Activated gamma-delta T cell treated with Interleukin-2 at 50 U/mL for 16 hours (primary cell): ENCODE results near the gene TMEM170A.
"Not testable (repeated sequence)": the region's sequence is repeated elsewhere in the genome, so short reads cannot be mapped to it uniquely, and the experiment has no call there.

ENCODE experiments used
- DNase-seq: peaks from one replicate; pipeline ENCODE4 v3.0.0-alpha.2; 2020

TMEM170A gene, protein sequence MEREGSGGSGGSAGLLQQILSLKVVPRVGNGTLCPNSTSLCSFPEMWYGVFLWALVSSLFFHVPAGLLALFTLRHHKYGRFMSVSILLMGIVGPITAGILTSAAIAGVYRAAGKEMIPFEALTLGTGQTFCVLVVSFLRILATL

DNA sequence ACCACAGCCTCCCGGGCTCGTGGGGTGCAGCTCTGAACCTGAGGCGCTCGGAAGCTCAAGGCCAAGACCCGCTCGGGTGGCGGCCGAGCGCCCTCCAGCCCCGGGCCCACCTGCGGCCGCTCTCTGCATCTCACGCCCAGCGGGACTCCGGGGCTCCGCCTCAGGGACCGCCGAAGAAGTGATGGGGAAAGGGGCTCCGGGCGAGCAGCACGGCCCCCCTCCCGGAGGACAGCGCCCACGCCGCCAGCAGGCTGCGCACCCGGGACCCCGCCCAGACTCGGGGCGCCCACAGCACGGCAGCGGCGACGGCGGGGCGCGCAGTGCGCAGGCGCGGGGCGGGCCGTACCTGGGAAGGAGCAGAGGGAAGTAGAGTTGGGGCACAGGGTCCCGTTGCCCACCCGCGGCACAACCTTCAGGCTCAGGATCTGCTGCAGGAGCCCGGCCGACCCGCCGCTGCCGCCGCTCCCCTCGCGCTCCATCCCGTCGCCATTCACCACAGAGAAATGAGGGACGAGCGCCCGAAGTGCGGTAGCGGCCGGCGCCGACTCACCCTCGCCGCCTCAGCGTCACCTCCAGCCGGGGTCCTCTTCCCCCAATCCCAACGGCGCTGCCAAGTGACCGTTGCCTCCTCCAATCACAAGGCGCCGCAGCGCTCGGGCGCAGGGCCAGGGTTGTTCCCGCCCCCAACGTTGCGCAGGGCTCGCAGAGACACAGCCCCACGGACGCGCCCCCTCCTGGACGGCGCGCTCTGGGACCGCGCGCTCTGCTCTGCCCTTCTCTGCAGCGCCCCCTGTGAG is at the start of gene TMEM170A:
Gene TMEM170A (minus strand): TSS at position 568 of the 797 bp plus-strand sequence. CDS start 89 bp downstream, at position 479.
- DNase-seq = peak; percentile 99

- no peak for DNase-seq
Observed at GRCh38 chr16:75506574-75506973, 42.1 kb upstream of the TMEM170A start.

GRCh38 chr16:75506107-75506506 is 41.6 kb upstream of the TMEM170A start:
- no peak for DNase-seq

DNA sequence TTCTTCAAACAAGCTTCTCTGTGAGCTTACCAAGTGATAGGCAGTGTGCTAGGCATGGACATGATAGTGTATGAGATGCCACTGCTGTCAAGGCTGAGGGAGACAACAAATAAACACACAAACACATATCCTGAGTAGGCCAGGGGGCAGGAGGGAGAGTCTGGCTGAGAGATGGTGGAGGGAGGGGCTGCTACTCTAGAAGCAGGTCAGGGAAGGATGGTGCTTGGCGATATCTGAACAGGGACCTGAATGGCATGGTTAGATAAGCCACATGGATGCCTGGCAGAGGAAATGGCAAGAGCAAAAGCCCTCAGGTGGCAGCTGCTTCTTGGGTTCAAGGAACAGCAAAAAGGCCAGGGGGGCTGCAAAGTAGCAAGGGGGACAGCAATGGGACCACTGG is 39.3 kb upstream of the TMEM170A start:
- no peak for DNase-seq

DNA sequence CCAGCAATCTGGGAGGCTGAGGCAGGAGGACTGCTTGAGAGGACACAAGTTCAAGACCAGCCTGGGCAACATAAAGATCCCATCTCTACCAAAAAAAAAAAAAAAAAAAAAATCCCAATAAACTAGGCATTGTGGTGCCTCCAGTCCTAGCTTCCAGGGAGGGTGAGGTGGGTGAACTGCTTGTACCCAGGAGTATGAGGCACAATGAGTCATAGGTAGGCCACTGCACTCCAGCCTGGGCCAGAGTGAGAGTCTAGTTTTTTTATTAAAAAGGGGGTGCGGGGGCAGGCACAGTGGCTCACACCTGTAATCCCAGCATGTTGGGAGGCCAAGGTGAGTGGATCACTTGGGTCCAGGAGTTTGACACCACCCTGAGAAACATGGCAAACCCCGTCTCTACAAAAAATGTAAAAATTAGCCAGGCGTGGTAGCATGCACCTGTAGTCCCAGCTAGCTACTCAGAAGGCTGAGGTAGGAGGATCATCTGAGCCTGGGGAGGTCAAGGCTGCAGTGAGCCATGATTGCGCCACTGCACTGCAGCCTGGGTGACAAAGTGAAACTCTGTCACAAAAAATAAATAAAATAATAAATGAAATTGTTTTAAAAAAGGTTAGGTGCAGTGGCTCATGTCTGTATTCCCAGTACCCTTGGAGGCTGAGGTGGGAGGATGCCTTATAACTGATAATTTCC is 38.6 kb upstream of the TMEM170A start:
- no peak for DNase-seq

- not testable (repeated sequence) for DNase-seq
Observed at GRCh38 chr16:75501820-75502219, 37.3 kb upstream of the TMEM170A start.

GRCh38 chr16:75501359-75501758 is 36.9 kb upstream of the TMEM170A start:
- DNase-seq = no peak

- DNase-seq = not testable (repeated sequence)
Observed at GRCh38 chr16:75498605-75499322, 34.3 kb upstream of the TMEM170A start.

DNA sequence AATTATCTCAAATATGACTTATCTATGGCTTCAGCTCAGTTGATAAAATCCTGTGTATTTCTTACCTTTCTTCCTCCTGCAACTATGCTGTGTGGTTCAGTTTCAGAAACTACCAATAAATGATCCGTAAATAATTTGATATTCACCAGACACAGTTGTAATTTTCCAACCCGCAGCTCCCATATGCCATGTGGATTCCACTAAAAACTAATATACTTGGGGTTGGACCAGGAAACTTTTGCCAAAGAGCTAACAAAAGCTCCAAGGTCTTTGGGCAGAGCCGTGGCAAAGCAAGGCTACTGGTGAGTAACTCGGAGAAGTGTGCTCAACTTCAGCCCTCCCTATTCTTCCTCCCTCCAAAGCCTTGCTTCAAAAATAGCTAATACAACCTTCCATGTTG is 33.1 kb upstream of the TMEM170A start:
- DNase-seq = no peak

DNA sequence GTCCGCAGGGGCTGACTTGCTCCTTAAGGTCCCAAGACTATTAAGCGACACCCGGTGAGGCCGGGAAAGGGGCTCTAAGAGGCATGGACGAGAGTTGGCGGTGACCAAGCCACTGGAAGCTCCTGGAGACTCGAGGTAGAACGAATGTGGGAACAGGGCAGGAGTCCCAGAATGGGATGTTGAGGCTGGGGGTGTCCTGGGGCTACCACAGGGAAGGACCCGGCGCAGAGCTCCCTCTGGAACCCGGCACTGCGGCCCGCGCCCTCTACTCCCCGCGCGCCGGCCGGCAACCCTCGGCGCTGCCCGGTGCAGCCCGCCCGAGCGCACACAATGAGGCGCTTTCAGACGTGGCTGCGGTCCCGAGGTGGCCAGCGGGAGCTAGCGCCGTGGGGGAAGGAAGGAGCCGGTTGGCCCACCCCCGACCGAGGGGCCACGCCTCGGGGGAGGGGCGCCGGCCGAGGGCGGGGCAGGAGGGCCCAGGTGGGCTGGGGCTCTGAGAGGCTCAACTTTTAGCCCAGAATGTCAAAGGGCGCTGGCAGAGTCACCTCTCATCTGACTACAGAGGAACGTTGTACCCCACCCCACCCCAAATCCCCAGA is 30.7 kb upstream of the TMEM170A start, which contains the start of gene CHST6:
Gene CHST6 (minus strand): TSS at position 366 of the 599 bp plus-strand sequence. CDS start 15,613 bp downstream, outside the sequence.
- DNase-seq = no peak

DNA sequence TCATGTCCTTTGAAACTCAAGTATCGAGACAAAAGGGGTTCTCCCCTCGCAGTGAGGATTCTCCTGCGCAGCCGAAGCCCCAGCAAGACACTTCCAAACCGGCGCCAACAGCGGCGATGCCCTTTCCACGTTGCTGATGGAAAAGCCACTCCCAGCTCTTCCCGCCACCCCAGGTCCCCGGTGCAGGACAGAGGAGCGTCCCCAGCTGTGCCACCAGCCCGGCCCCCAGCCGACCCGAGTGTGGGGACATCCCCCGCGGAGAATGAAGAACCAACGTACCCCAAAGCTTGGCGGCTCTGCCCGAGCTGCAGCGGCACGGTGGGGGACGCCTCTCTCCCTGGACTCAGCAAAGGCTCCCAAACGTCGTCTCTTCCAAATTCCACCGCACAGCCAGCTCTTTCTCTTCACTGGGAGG is 30.2 kb upstream of the TMEM170A start:
- no peak for DNase-seq

- no peak for DNase-seq
Observed at GRCh38 chr16:75494184-75494583, 29.7 kb upstream of the TMEM170A start.

DNA sequence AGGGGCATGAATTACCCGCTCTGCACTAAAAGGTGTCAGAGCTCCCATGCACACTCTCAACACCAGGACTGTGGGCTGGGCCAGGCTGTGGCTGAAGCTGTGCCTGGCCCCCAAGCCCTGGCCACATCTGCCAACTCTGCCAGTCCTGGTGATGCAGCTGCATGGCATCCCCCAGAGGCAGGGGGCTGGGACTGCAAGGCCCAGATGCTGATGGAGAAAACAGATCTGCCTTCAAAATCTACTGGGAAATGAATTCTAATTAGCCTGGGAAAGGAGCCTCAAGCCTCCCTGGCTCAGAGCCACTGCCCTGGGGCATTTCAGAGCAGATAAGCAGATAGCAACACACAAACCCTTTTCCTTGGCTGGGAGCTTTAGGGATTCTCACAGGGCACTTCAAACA is 27.4 kb upstream of the TMEM170A start:
- DNase-seq = no peak

DNA sequence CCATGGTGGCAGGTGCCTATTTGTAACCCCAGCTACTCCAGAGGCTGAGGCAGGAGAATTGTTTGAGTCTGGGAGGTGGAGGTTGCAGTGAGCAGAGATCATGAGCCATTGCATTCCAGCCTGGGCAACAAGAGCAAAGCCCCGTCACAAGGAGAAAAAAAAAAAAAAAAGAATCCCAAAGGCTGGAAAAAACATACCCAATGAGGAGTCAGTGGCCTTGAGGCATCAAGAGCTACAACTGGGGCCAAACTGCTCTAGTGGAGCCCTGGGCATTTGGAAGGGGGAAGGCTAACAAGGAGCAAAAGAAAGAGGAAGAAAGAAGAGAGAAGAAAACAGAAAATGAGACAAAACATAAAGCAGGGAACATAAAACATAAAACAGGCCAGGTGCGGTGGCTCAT is 23.8 kb upstream of the TMEM170A start:
- no peak for DNase-seq

DNA sequence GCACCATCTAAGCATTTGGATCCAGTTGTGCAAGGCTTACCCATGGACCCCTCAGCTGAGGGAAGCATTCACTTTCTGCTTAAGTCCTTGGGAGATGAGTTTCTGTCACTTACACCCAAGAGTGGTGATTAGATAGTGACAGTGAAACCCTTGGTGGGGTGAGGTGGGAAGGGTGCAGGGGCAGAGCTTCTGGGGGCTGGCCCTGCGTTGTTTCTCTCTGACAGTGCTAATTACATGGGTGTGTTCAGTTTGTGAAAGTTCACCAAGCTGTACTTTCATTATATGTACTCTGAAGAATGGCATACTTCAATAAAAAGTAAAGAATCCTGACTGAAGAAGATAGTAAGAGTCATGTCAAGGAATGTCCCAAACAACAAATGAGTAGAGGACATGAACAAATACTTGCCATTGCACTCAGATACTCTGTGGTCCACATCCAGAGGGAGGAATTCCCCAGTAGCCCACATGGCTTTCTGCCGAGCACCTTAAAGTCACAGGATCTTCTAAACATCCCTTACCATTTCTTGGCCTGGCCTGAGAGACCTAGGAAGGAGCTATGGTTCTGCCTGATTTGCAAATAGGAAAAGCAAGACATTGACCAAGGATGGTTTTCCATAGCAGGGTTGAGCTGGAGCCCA is 22.3 kb upstream of the TMEM170A start:
- DNase-seq = no peak

- DNase-seq = no peak
Observed at GRCh38 chr16:75486014-75486675, 21.7 kb upstream of the TMEM170A start.

- no peak for DNase-seq
Observed at GRCh38 chr16:75485230-75486013, 20.9 kb upstream of the TMEM170A start.

GRCh38 chr16:75483222-75483621 is 18.7 kb upstream of the TMEM170A start:
- no peak for DNase-seq

DNA sequence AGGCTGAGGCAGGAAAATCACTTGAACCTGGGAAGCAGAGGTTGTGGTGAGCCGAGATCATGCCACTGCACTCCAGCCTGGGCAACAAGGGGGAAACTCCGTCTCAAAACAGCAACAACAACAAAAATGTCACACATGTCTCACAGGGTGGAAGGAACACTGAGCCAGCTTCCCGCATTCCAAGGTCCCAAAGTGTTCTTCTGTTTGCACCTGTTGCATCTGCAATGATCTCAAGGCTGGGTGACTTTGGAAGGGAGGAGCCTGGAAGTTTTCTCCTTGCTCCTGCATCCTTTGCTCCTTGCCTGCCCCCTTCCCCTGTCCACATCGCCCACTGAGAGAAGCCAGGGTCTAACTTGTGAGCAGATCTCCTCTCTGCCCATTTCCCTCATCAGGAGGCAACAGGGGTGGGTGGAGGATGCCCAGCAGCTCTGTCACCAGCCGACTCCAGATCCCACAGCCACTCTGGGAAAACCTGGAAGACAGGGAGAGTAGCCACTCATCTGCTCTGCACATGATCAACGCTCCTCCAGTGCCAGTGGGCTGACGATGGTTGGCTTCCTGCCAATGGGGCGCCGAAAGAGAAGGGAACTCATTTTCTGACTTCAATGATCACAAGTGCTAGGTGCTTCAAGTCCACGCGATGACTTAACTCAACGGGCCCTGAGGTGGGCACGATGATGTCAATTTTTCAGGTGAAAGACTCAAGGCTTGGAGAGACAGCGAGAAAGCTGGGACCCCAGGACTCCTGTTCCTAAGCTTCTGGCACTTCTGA is 18.1 kb upstream of the TMEM170A start:
- DNase-seq = no peak

- DNase-seq = no peak
Observed at GRCh38 chr16:75481475-75481874, 17.0 kb upstream of the TMEM170A start.
